Fibroblast of lung (primary cell): Measurements from ENCODE around the gene MAP2K5. TPM values are rescaled to one million over a fixed set of nuclear protein-coding genes. Genes with fewer than 3 reads are reported as not detected.

Source experiments
- DNase-seq, 2 donors: peaks; one replicate each; pipeline versions ENCODE4 v3.0.0 to v3.0.0-alpha.2; 2010; ENCODE audit warnings: low read depth in 2 of 2
- H2AFZ ChIP-seq: 2 replicates; pipeline ENCODE4 v1.5.1; 2012; ENCODE audit warnings: low read length, control low read depth, inconsistent platforms
- H3K27ac ChIP-seq: 2 replicates; pipeline ENCODE4 v1.5.1; 2011; ENCODE audit warnings: low read length, control low read depth; ENCODE audit not compliant: insufficient read depth
- H3K27me3 ChIP-seq: 2 replicates; pipeline ENCODE4 v1.5.1; 2011; ENCODE audit warnings: mild to moderate bottlenecking, low read length; ENCODE audit not compliant: control insufficient read depth, insufficient read depth
- H3K36me3 ChIP-seq: 2 replicates; pipeline ENCODE4 v1.5.1; 2011; ENCODE audit warnings: low read length; ENCODE audit not compliant: control insufficient read depth, insufficient read depth
- H3K4me1 ChIP-seq: 2 replicates; pipeline ENCODE4 v1.5.1; 2011; ENCODE audit warnings: low read length; ENCODE audit not compliant: control insufficient read depth, insufficient read depth; ENCODE audit errors: extremely low read depth
- H3K4me2 ChIP-seq: 2 replicates; pipeline ENCODE4 v1.5.1; 2011; ENCODE audit warnings: low read length, control low read depth; ENCODE audit not compliant: insufficient read depth; ENCODE audit errors: extremely low read depth
- H3K4me3 ChIP-seq, 4 experiments: fragments of 200-600 bp in 1 of 4; sonication (generic) in 1 of 4; replicated peaks in 1 of 4; 2 replicates each; pipeline ENCODE4 v1.5.1; 2011 to 2016; ENCODE audit warnings: low read length in 4 of 4, low read depth in 3 of 4, mild to moderate bottlenecking in 3 of 4, control low read depth in 2 of 4, inconsistent platforms in 1 of 4, mixed read lengths in 1 of 4; ENCODE audit not compliant: insufficient read depth in 1 of 4; ENCODE audit errors: control extremely low read depth in 1 of 4
- H3K79me2 ChIP-seq: 2 replicates; pipeline ENCODE4 v1.5.1; 2012; ENCODE audit warnings: mild to moderate bottlenecking, low read length, inconsistent platforms; ENCODE audit not compliant: control insufficient read depth, insufficient read depth
- H3K9ac ChIP-seq: 2 replicates; pipeline ENCODE4 v1.5.1; 2011; ENCODE audit warnings: mild to moderate bottlenecking, low read length, control low read depth; ENCODE audit not compliant: insufficient read depth
- H3K9me3 ChIP-seq: 2 replicates; pipeline ENCODE4 v1.5.1; 2012; ENCODE audit warnings: low read depth, low read length; ENCODE audit not compliant: control insufficient read depth, insufficient read depth
- H4K20me1 ChIP-seq: 2 replicates; pipeline ENCODE4 v1.5.1; 2011; ENCODE audit warnings: low read length; ENCODE audit not compliant: control insufficient read depth, insufficient read depth; ENCODE audit errors: extremely low read depth
- EZH2 ChIP-seq: IDR thresholded peaks from 2 replicates; pipeline ENCODE4 v1.5.1; 2012; ENCODE audit warnings: low read length, control low read depth, mild to moderate bottlenecking; ENCODE audit errors: missing control alignments
- polyA plus RNA-seq, 2 donors: library from polyadenylated mRNA; depleted of rRNA in 1 of 2; stranded (reverse) in 1 of 2; unstranded in 1 of 2; fragments of >200 nt; gene quantifications; 2 replicates each; pipeline ENCODE4 v1.2.1, GENCODE V29; 2011 to 2012; ENCODE audit warnings: missing spikeins in 1 of 2
- total RNA-seq: library from RNA; depleted of rRNA; stranded (reverse); fragments of >200 nt; gene quantifications from 2 replicates; pipeline ENCODE4 v1.2.1, GENCODE V29; 2014
- TF ChIP-seq, protein P1 (sequence below), 2 donors: IDR thresholded peaks in 1 of 2; conservative IDR thresholded peaks in 1 of 2; 1 replicate in 1 of 2; 2 replicates in 1 of 2; pipeline ENCODE4 v1.5.1; 2011 to 2012; ENCODE audit warnings: low read length in 2 of 2, control low read depth in 1 of 2, inconsistent platforms in 1 of 2, low read depth in 1 of 2, mild to moderate bottlenecking in 1 of 2

The MAP2K5 gene
- total and polyA plus RNA-seq, 2 donors (not counting 1 experiment from before 2014, with no cell fraction given), result 5.7 to 10.2 TPM

DNA sequence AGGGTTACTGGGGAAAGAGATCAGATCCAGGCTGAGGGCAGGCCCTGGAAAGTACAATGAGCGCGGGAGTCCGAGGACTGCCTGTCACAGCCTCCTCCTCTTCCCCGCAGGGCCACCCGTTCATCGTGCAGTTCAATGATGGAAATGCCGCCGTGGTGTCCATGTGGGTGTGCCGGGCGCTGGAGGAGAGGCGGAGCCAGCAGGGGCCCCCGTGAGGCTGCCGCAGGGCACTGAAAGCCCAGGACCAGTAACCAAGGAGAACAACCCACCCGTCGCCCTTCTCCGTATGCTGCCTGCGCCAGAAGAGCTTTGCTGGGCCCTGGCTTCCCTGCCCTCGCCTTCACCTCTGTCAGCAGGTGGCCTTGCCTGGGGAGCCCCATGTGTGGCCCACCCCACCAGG, 264.0 kb downstream of the MAP2K5 start:
- H3K36me3 ChIP-seq, result no peaks in the 10 kb centered on the region
- H3K79me2 ChIP-seq, result no peaks in the 10 kb centered on the region
- H3K4me1 ChIP-seq, result no peaks in the 10 kb centered on the region
- no peak overlapping the region for H2AFZ ChIP-seq
- no peak overlapping the region for H3K4me2 ChIP-seq
- DNase-seq, result no peak
- no peak overlapping the region for H3K27ac ChIP-seq
- no peak overlapping the region for H3K9ac ChIP-seq
- H3K9me3 ChIP-seq, result no peaks in the 10 kb centered on the region
- no peaks in the 10 kb centered on the region for H4K20me1 ChIP-seq
- no peak overlapping the region for H3K4me3 ChIP-seq
- no peaks in the 10 kb centered on the region for H3K27me3 ChIP-seq
- TF ChIP-seq, protein P1, sequence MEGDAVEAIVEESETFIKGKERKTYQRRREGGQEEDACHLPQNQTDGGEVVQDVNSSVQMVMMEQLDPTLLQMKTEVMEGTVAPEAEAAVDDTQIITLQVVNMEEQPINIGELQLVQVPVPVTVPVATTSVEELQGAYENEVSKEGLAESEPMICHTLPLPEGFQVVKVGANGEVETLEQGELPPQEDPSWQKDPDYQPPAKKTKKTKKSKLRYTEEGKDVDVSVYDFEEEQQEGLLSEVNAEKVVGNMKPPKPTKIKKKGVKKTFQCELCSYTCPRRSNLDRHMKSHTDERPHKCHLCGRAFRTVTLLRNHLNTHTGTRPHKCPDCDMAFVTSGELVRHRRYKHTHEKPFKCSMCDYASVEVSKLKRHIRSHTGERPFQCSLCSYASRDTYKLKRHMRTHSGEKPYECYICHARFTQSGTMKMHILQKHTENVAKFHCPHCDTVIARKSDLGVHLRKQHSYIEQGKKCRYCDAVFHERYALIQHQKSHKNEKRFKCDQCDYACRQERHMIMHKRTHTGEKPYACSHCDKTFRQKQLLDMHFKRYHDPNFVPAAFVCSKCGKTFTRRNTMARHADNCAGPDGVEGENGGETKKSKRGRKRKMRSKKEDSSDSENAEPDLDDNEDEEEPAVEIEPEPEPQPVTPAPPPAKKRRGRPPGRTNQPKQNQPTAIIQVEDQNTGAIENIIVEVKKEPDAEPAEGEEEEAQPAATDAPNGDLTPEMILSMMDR (conservative IDR thresholded peaks at IDR 0.05 in 1 of 2, IDR thresholded peaks at IDR 0.05 in 1 of 2; ENCODE audit: low read depth in 1 of 2, low read length in 2 of 2), result no peak
- no peak for TF ChIP-seq EZH2

DNA sequence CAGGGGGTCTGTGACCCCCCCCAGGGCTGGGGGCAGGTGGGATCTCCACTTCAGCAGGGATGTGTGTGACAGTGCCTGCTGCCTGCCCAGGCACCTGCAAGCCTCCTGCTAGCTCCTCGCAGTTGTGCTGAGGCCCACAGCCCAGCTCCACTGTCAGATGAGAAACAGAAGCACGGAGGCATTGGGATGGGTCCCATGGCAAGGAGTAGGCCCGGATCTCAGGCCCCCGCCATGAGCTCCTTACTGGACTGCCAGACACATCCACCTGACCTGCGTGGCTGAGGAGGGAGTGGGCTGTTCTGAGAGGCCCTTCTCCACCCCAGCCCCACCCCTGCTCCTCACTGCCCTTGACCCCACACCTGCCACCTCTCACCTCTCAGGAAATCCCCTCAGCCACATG, 264.6 kb downstream of the MAP2K5 start:
- no peaks in the 10 kb centered on the region for H3K9me3 ChIP-seq
- no peak overlapping the region for H2AFZ ChIP-seq
- no peak for DNase-seq
- H3K36me3 ChIP-seq, result no peaks in the 10 kb centered on the region
- TF ChIP-seq EZH2, result no peak
- TF ChIP-seq, protein P1 (conservative IDR thresholded peaks at IDR 0.05 in 1 of 2, IDR thresholded peaks at IDR 0.05 in 1 of 2; ENCODE audit: low read depth in 1 of 2, low read length in 2 of 2), result no peak
- no peaks in the 10 kb centered on the region for H3K79me2 ChIP-seq
- H4K20me1 ChIP-seq, result no peaks in the 10 kb centered on the region
- no peak overlapping the region for H3K4me2 ChIP-seq
- no peak overlapping the region for H3K4me3 ChIP-seq
- no peak overlapping the region for H3K27ac ChIP-seq
- H3K4me1 ChIP-seq, result no peaks in the 10 kb centered on the region
- no peak overlapping the region for H3K9ac ChIP-seq
- no peaks in the 10 kb centered on the region for H3K27me3 ChIP-seq

DNA sequence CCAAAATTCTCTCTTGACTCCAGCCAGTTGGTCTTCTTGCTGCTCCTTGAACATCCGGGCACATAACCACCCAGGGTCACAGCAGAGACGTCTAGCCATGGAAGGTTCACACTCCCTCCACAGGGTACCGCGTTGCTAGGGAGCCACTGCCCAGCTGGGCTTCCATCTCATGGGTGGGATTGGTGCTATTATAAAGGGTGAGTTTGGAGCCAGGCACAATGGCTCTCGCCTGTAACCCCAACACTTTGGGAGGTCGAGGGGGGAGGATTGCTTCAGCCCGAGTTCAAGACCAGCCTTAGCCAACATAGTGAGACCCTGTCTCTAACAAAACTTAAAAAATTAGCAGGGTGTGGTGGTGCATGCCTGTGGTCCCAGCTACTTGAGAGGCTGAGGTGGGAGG, 265.3 kb downstream of the MAP2K5 start:
- no peak for TF ChIP-seq EZH2
- TF ChIP-seq, protein P1 (conservative IDR thresholded peaks at IDR 0.05 in 1 of 2, IDR thresholded peaks at IDR 0.05 in 1 of 2; ENCODE audit: low read depth in 1 of 2, low read length in 2 of 2), result no peak
- Histone ChIP-seq H3K9me3 (no peaks in the 10 kb centered on the region), H3K4me3 (no peak overlapping the region), H3K4me1 (no peaks in the 10 kb centered on the region), H3K27me3 (peaks cover under 1% of the 10 kb centered on the region), H3K9ac (no peak overlapping the region), H3K27ac (no peak overlapping the region), H3K36me3 (no peaks in the 10 kb centered on the region), H3K4me2 (no peak overlapping the region), H3K79me2 (no peaks in the 10 kb centered on the region), H4K20me1 (no peaks in the 10 kb centered on the region), H2AFZ (no peak overlapping the region)
- DNase-seq, result no peak
